Gastrocnemius medialis (tissue), 4 donors: ENCODE results near the gene LEKR1.

Experiments used
- CTCF ChIP-seq, 5 experiments: fragments of 450-650 bp in 3 of 5; fragments of 200-600 bp in 2 of 5; sonication (generic) in 2 of 5; IDR thresholded peaks in 4 of 5; conservative IDR thresholded peaks in 1 of 5; 1 replicate in 4 of 5; 2 replicates in 1 of 5; pipeline ENCODE4 v1.5.1; 2016 to 2019; ENCODE audit warnings: antibody characterized with exemption in 5 of 5, mild to moderate bottlenecking in 3 of 5, moderate library complexity in 3 of 5
- POLR2A ChIP-seq, 2 donors: fragments of 450-650 bp; IDR thresholded peaks; one replicate each; pipeline ENCODE4 v1.6.1; 2017; ENCODE audit warnings: antibody characterized with exemption in 2 of 2, mild to moderate bottlenecking in 2 of 2, moderate library complexity in 2 of 2

- no peak for TF ChIP-seq CTCF (IDR thresholded peaks at IDR 0.05 in 4 of 5, conservative IDR thresholded peaks at IDR 0.05 in 1 of 5)
- TF ChIP-seq POLR2A (IDR thresholded peaks at IDR 0.05), result no peak
These were observed 34.7 kb downstream of the LEKR1 start for GRCh38 chr3:156860873-156861272.
